ENCODE measurements around the gene COL7A1.

DNA sequence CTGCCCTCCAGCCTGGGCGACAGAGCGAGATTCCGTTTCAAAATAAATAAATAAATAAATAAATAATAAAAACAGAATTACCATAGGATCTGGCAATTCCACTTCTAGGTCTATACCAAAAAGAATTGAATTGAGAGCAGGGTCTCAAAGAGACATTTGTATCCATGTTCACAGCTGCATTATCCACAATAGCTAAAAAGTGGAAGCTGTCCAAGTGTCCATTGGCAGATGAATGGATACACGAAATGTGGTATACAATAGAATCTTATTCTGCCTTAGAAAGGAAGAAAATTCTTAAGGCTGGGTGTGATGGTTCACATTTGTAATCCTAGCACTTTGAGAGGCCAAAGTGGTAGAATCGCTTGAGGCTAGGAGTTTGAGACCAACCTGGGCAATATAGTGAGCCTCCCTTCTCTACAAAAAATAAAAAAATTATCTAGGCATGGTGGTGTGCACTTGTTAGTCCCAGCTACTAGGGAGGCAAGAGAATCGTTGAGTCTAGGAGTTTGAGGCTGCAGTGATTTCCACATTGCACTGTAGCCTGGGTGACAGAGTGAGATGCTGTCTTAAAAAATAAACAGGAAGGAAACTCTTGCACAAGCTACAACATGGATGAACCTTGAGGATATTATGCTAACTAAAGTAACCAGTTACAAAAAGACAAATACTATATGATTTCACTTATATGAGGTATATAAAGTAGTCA, 62.7 kb downstream of the COL7A1 start:
- TF ChIP-seq, protein P1, sequence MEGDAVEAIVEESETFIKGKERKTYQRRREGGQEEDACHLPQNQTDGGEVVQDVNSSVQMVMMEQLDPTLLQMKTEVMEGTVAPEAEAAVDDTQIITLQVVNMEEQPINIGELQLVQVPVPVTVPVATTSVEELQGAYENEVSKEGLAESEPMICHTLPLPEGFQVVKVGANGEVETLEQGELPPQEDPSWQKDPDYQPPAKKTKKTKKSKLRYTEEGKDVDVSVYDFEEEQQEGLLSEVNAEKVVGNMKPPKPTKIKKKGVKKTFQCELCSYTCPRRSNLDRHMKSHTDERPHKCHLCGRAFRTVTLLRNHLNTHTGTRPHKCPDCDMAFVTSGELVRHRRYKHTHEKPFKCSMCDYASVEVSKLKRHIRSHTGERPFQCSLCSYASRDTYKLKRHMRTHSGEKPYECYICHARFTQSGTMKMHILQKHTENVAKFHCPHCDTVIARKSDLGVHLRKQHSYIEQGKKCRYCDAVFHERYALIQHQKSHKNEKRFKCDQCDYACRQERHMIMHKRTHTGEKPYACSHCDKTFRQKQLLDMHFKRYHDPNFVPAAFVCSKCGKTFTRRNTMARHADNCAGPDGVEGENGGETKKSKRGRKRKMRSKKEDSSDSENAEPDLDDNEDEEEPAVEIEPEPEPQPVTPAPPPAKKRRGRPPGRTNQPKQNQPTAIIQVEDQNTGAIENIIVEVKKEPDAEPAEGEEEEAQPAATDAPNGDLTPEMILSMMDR (IDR thresholded peaks at IDR 0.05) = no peak
- TF ChIP-seq EZH2 (IDR thresholded peaks at IDR 0.05; ENCODE audit: borderline replicate concordance, insufficient read depth, low read depth, low read length, poor library complexity, severe bottlenecking) = no peak

Data from B cell (primary cell).